Erythroblast (primary cell): Measurements from ENCODE around the gene CHORDC1.
"Not testable (repeated sequence)": the region's sequence is repeated elsewhere in the genome, so short reads cannot be mapped to it uniquely, and the experiment has no call there.

Source experiments
- DNase-seq, 2 experiments: peaks; one replicate each; lab custom pipeline; 2025; lab: John Stamatoyannopoulos, UW
- GATA1 ChIP-seq: IDR thresholded peaks from 2 replicates; pipeline ENCODE4 v1.6.1; 2011; ENCODE audit warnings: low read depth, mild to moderate bottlenecking, control low read depth, low read length, moderate library complexity
- POLR2A ChIP-seq: IDR thresholded peaks from 2 replicates; pipeline ENCODE4 v1.6.1; 2011; ENCODE audit warnings: mild to moderate bottlenecking, low read length

The CHORDC1 gene

GRCh38 chr11:90234977-90235376 is 12.1 kb upstream of the CHORDC1 start:
- no peak for TF ChIP-seq GATA1
- no peak for TF ChIP-seq POLR2A
- no peak for DNase-seq

GRCh38 chr11:90229791-90230190 is 6.9 kb upstream of the CHORDC1 start:
- DNase-seq = no peak
- TF ChIP-seq POLR2A = no peak
- no peak for TF ChIP-seq GATA1

GRCh38 chr11:90228056-90228455 is 5.2 kb upstream of the CHORDC1 start:
- no peak for TF ChIP-seq POLR2A
- no peak for TF ChIP-seq GATA1
- DNase-seq = no peak

- TF ChIP-seq GATA1 (no peak), POLR2A (no peak)
- DNase-seq = no peak
Observed at GRCh38 chr11:90223248-90223585, 368 bp upstream of the CHORDC1 start.

GRCh38 chr11:90221803-90222458 is 918 bp downstream of the CHORDC1 start:
- TF ChIP-seq POLR2A (no peak), GATA1 (no peak)
- DNase-seq = peak in 1 of 2 experiments; percentile 68

GRCh38 chr11:90220391-90220790 is 2.5 kb downstream of the CHORDC1 start:
- TF ChIP-seq POLR2A (no peak), GATA1 (no peak)
- DNase-seq = peak in 1 of 2 experiments; percentile 5

- TF ChIP-seq POLR2A (no peak), GATA1 (no peak)
- no peak for DNase-seq
Observed at GRCh38 chr11:90219438-90219837, 3.4 kb downstream of the CHORDC1 start.

GRCh38 chr11:90218606-90219005 is 4.2 kb downstream of the CHORDC1 start:
- TF ChIP-seq GATA1 (no peak), POLR2A (no peak)
- DNase-seq = no peak

- no peak for DNase-seq
- TF ChIP-seq POLR2A = no peak
- no peak for TF ChIP-seq GATA1
Observed at GRCh38 chr11:90216611-90217010, 6.2 kb downstream of the CHORDC1 start.

- no peak for DNase-seq
Observed at GRCh38 chr11:90213322-90213721, 9.5 kb downstream of the CHORDC1 start.

GRCh38 chr11:90208857-90209256 is 14.0 kb downstream of the CHORDC1 start:
- TF ChIP-seq POLR2A (no peak), GATA1 (no peak)
- no peak for DNase-seq

More at GRCh38 chr11:90213322-90213721, 9.5 kb downstream of the CHORDC1 start:
- TF ChIP-seq GATA1 (no peak), POLR2A (no peak)

GRCh38 chr11:90207992-90208391 is 14.9 kb downstream of the CHORDC1 start:
- DNase-seq = not testable (repeated sequence)

GRCh38 chr11:90204832-90205646 is 17.8 kb downstream of the CHORDC1 start:
- TF ChIP-seq POLR2A (no peak), GATA1 (no peak)
- peak; percentile 62 to 71 for DNase-seq

GRCh38 chr11:90204407-90204806 is 18.4 kb downstream of the CHORDC1 start:
- TF ChIP-seq GATA1 (no peak), POLR2A (no peak)
- DNase-seq = no peak
